PC-3 (cell line): Measurements from ENCODE around the gene PDHB. TPM values are rescaled to one million over a fixed set of nuclear protein-coding genes. Genes with fewer than 3 reads are reported as not detected.

Experiments used
- ATAC-seq: fragments of 200-7000 bp; cut with Tn5 transposase; 2 replicates; pipeline ENCODE4 v1.9.1; 2020; ENCODE audit warnings: mild to moderate bottlenecking, moderate library complexity
- BruUV-seq: library from RNA; stranded (reverse); fragments of 400-500 nt; replicated peaks from 2 replicates; lab custom pipeline; 2021; lab: Mats Ljungman, UMichigan
- CTCF ChIA-PET: fragments of 300-600 bp; sonication (Branson Sonifier 250); formaldehyde crosslinking; loops from one replicate; lab custom pipeline; 2022; ENCODE audit warnings: antibody characterized with exemption; lab: Charles Lee
- POLR2A ChIA-PET: fragments of 300-600 bp; sonication (Branson Sonifier 250); formaldehyde crosslinking; loops from one replicate; lab custom pipeline; 2022; ENCODE audit warnings: antibody characterized with exemption; ENCODE audit not compliant: unreplicated experiment; lab: Charles Lee
- DNase-seq: peaks from one replicate; pipeline ENCODE4 v3.0.0-alpha.2; 2015
- H2AFZ ChIP-seq: fragments of 300-600 bp; sonication (generic); 2 replicates; pipeline ENCODE4 v1.6.0; 2016; ENCODE audit warnings: antibody characterized with exemption, low read length
- H3F3A ChIP-seq: fragments of 300-600 bp; sonication (generic); one replicate; pipeline ENCODE4 v1.6.0; 2017; ENCODE audit warnings: antibody characterized with exemption, low read length, control low read depth, mild to moderate bottlenecking; ENCODE audit not compliant: unreplicated experiment
- H3K27ac ChIP-seq: fragments of 300-600 bp; sonication (generic); 2 replicates; pipeline ENCODE4 v1.5.1; 2016; ENCODE audit warnings: mild to moderate bottlenecking, low read length
- H3K27me3 ChIP-seq: fragments of 300-600 bp; sonication (generic); 2 replicates; pipeline ENCODE4 v1.6.1; 2016; ENCODE audit warnings: low read length, mixed read lengths
- H3K36me3 ChIP-seq: fragments of 300-600 bp; sonication (generic); 2 replicates; pipeline ENCODE4 v1.6.1; 2016; ENCODE audit warnings: low read depth, mixed run types, low read length, mixed read lengths
- H3K4me1 ChIP-seq: fragments of 300-600 bp; sonication (generic); 2 replicates; pipeline ENCODE4 v1.5.1; 2016; ENCODE audit warnings: low read length; ENCODE audit not compliant: insufficient read depth
- H3K4me2 ChIP-seq: fragments of 300-600 bp; sonication (generic); 2 replicates; pipeline ENCODE4 v1.6.0; 2016; ENCODE audit warnings: low read length
- H3K4me3 ChIP-seq: fragments of 300-600 bp; sonication (generic); 2 replicates; pipeline ENCODE4 v1.5.1; 2016; ENCODE audit warnings: mild to moderate bottlenecking, low read length, mixed read lengths
- H3K79me2 ChIP-seq: fragments of 300-600 bp; sonication (generic); 2 replicates; pipeline ENCODE4 v1.6.1; 2017; ENCODE audit warnings: low read length, mixed read lengths
- H3K9ac ChIP-seq: fragments of 300-600 bp; sonication (generic); 2 replicates; pipeline ENCODE4 v1.6.0; 2016; ENCODE audit warnings: mild to moderate bottlenecking, low read length
- H3K9me2 ChIP-seq: fragments of 300-600 bp; sonication (generic); replicated peaks from 2 replicates; pipeline ENCODE4 v1.6.1; 2016; ENCODE audit warnings: mixed run types, low read length, mixed read lengths
- H3K9me3 ChIP-seq: fragments of 300-600 bp; sonication (generic); 2 replicates; pipeline ENCODE4 v1.6.1; 2016; ENCODE audit warnings: low read length, mixed read lengths
- H4K20me1 ChIP-seq: fragments of 300-600 bp; sonication (generic); 2 replicates; pipeline ENCODE4 v1.6.1; 2016; ENCODE audit warnings: low read length, mixed read lengths
- CTCF ChIP-seq: fragments of 300-600 bp; sonication (generic); conservative IDR thresholded peaks from 2 replicates; pipeline ENCODE4 v1.5.1; 2017; ENCODE audit warnings: antibody characterized with exemption, low read depth, mild to moderate bottlenecking, low read length
- EZH2 ChIP-seq: fragments of 300-600 bp; sonication (generic); IDR thresholded peaks from one replicate; pipeline ENCODE4 v1.6.1; 2017; ENCODE audit warnings: antibody characterized with exemption, mild to moderate bottlenecking, low read length; ENCODE audit not compliant: unreplicated experiment
- EZH2phosphoT487 ChIP-seq: fragments of 300-600 bp; sonication (generic); IDR thresholded peaks from 2 replicates; pipeline ENCODE4 v1.6.1; 2018; ENCODE audit warnings: mild to moderate bottlenecking, antibody characterized with exemption, low read length, borderline replicate concordance
- intact Hi-C: fragments of 100-400 bp; cut with micrococcal nuclease; formaldehyde crosslinking; loops from 2 replicates; pipeline ENCODE4 v1.9.0; 2023
- total RNA-seq: library from RNA; depleted of rRNA; stranded (reverse); fragments of >200 nt; gene quantifications from 2 replicates; pipeline ENCODE4 v1.2.3, GENCODE V29; 2014

PDHB gene
- total RNA-seq, 1 experiment from 2014 or later = 103 TPM

DNA sequence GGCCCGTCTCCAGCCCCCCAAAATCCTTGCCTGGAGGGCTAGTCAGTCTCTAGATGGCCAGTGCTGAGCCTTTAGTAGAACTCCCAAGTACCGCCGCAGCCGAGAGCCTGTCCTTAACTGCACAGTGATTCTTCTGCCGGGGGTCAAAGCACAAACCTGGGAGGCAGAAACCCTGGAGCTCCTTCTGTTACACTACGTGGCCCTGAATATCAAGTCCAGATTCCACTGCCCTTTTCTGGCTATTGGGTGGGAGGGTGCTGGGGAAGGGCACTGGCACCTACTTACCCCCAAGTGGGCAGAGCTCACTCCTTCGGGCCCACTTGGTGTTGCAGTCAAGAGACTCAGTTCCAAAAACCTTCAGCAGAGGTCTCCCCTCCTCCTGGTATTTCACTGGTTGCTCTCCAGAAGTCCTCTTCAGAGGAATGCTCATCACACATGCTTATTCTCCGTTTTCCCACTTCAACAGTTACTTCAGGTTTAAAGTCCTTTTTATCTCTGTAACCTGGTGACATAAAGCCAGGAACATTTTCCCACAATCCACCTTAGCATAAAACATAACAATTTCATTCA lies 10.8 kb downstream of the PDHB start:
- H3F3A ChIP-seq = peaks cover 5% of the 10 kb centered on the region
- H3K9ac ChIP-seq = no peak overlapping the region
- TF ChIP-seq EZH2phosphoT487 = no peak
- peak; percentile 45 for TF ChIP-seq CTCF
- TF ChIP-seq EZH2 = no peak
- no peak overlapping the region for H3K4me2 ChIP-seq
- ChIA-PET POLR2A (no interaction called here), CTCF (no interaction called here)
- H3K36me3 ChIP-seq = peaks cover 19% of the 10 kb centered on the region; the same call in 1 of the 2 replicates
- H3K4me1 ChIP-seq = peaks cover 18% of the 10 kb centered on the region
- H3K27me3 ChIP-seq = no peaks in the 10 kb centered on the region
- H3K79me2 ChIP-seq = no peaks in the 10 kb centered on the region
- no peaks in the 10 kb centered on the region for H3K9me2 ChIP-seq
- intact Hi-C loops = loop anchor here (1.0 kb wide), 1 partner anchor 109 kb away; no protein-coding TSS in a partner anchor
- no peak overlapping the region for H3K4me3 ChIP-seq
- ATAC-seq = peak; percentile 6; the same call in 1 of the 2 replicates
- no peak overlapping the region for H3K27ac ChIP-seq
- peak; percentile 40 for DNase-seq
- no peak overlapping the region for H2AFZ ChIP-seq
- no peaks in the 10 kb centered on the region for H3K9me3 ChIP-seq
- BruUV-seq = no TSS peak
- no peaks in the 10 kb centered on the region for H4K20me1 ChIP-seq

DNA sequence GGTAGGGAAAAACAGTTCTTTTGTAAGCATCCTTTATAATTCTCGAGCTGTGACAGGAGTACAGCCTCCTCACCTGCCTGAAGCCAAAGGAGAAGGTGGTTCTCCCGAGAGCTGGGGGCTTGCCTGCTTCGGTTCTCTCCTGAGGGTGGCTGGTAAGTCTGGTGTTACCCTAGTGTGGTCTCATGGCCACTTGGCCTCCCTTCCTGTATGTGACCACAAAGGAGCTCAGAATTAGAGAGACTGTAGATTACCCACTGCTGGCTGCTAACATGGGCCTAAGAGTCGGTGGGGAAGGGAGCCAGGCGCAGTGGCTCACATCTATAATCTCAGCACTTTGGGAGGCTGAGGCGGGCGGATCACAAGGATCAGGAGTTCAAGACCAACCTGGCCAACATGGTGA lies 12.6 kb downstream of the PDHB start:
- H3K27me3 ChIP-seq = no peaks in the 10 kb centered on the region
- BruUV-seq = no TSS peak
- peaks cover 14% of the 10 kb centered on the region; the same call in 1 of the 2 replicates for H3K36me3 ChIP-seq
- no peaks in the 10 kb centered on the region for H4K20me1 ChIP-seq
- peak overlapping the region; percentile 84 for H3K27ac ChIP-seq
- H3K9ac ChIP-seq = peak overlapping the region; percentile 58
- H3K79me2 ChIP-seq = no peaks in the 10 kb centered on the region
- ATAC-seq (no peak), DNase-seq (no peak)
- H2AFZ ChIP-seq = no peak overlapping the region
- H3K9me3 ChIP-seq = no peaks in the 10 kb centered on the region
- H3K4me2 ChIP-seq = no peak overlapping the region
- CTCF ChIA-PET = interaction anchor here (1.0 kb wide), 1 partner anchor 115 kb away, joined by 3 read pairs; the partner anchor contains the start of genes HTD2 and RPP14
- TF ChIP-seq EZH2 (no peak), CTCF (no peak), EZH2phosphoT487 (no peak)
- peaks cover 5% of the 10 kb centered on the region for H3F3A ChIP-seq
- H3K9me2 ChIP-seq = no peaks in the 10 kb centered on the region
- intact Hi-C loops = no loop called here
- POLR2A ChIA-PET = interaction anchor here (0.7 kb wide), 2 partner anchors 85 to 107 kb away, joined by 3 read pairs; no protein-coding TSS in a partner anchor
- no peak overlapping the region for H3K4me3 ChIP-seq
- H3K4me1 ChIP-seq = peaks cover 18% of the 10 kb centered on the region
